Measurements from ENCODE around the gene AMBRA1.

- no peak for TF ChIP-seq CTCF (IDR thresholded peaks at IDR 0.05)
- no peak for TF ChIP-seq POLR2AphosphoS5 (IDR thresholded peaks at IDR 0.05)
Measured at GRCh38 chr11:46376258-46377050, 217.4 kb downstream of the AMBRA1 start.
